Hematopoietic multipotent progenitor cell treated with erythropoietin and hydrocortisone succinate and interleukin-3 and kit ligand, for 8 days (in vitro differentiated cells): ENCODE data around the gene TRIAP1.
A peak's percentile ranks its signal among the peaks of the same experiment; 100 is the strongest.
"Not testable (repeated sequence)": the region's sequence is repeated elsewhere in the genome, so short reads cannot be mapped to it uniquely, and the experiment has no call there.

ENCODE experiments used
- DNase-seq: peaks from one replicate; pipeline ENCODE4 v3.0.0-alpha.2; 2015

The TRIAP1 gene

GRCh38 chr12:120468325-120468820, 22.2 kb upstream of the TRIAP1 start:
- peak; percentile 46 for DNase-seq

DNA sequence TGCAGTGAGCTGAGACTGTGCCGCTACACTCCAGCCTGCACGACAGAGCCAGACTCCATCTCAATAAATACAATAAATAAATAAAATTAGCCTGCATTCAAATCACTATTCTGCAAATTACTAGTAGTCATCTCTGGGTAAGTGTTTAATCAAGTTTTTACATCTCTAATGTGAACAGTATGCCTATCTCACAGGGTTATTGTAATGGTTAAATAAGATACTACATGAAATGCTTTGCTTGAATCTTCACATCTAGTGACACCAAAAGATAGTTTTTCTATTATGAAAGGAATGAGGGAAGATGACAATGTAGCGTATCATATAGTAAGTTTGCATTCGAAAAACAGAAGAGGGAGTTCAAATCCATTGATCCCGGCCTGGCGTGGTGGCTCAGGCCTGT, 21.3 kb upstream of the TRIAP1 start:
- DNase-seq: no peak

- peak; percentile 73 for DNase-seq
Observed at GRCh38 chr12:120466560-120467315, 20.6 kb upstream of the TRIAP1 start.

DNA sequence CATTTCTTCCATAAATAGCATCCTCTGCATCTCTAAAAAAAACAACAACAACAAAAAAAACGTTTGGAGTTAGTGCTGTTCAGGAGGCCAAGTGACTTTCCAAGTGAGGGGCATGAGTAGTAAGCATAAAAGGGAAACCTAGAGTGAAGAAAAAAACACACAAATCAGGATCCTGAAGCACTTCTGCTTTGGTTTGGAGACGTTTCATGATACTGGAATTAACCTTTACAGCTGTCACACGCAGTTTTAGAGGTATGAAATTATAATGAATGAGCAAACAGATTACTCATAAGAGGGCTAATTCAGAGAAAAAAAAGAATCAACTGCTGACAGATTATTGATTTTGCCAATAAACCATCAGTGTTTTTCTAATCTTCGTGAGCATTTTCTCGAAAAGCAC, 19.6 kb upstream of the TRIAP1 start:
- DNase-seq: no peak

DNA sequence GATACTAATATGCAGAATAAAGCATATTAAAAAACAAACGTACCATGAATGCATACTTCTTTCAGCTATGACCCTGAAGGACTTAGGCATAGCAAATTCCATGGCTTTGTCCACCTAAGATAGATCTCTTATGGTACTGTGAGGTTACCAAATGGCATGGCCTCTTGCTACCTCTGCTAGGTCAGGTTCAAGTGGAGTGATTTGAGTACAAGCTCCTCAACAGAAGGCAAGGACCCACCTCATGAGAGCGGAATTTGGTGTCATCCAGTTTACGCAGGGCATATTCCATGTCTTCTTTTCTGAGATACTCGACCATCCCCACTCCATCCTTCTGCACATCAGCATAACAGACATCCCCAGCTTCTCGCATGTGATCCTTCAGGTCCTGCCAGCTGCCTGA, 17.5 kb upstream of the TRIAP1 start:
- DNase-seq: no peak

GRCh38 chr12:120462099-120462640, 16.0 kb upstream of the TRIAP1 start:
- no peak for DNase-seq

DNA sequence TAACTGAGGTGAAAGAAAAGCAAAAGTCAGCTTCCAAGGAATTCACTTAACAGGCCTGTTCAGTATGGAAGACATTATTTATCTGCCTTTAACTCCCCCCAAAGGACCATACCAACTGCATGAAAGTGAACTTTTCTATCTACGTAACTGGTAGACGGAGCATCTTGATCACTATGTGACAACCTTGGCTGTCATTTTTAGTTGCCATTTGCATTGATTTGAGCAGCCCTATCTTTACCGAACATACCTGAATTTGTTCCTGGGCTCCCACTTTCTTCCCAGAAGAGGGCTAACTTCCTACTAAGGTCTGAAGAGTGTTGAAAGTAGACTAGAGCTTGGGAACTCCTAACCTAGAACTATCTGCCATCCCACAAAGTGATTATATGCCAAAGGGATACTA, 14.0 kb upstream of the TRIAP1 start:
- no peak for DNase-seq

- DNase-seq: peak; percentile 46
Observed at GRCh38 chr12:120457133-120457532, 10.9 kb upstream of the TRIAP1 start.

DNA sequence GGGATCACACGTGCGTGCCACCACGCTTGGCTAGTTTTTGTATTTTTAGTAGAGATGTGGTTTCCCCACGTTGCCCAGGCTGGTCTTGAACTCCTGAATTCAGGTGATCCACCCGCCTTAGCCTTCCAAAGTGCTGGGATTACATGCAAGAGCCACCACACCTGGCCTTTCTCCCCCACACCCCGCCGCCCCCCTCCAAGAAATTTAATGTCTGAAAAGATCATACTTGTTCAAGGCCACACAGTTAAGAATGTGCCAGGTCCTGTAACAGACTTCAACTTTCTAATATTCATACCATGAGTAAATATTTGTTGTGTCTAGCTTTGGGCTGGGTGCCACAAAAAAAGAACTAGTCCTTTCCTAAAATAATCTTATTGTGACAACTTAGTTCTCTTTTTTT, 9.1 kb upstream of the TRIAP1 start:
- no peak for DNase-seq

- DNase-seq: peak; percentile 69
Observed at GRCh38 chr12:120453977-120454376, 7.8 kb upstream of the TRIAP1 start.

DNA sequence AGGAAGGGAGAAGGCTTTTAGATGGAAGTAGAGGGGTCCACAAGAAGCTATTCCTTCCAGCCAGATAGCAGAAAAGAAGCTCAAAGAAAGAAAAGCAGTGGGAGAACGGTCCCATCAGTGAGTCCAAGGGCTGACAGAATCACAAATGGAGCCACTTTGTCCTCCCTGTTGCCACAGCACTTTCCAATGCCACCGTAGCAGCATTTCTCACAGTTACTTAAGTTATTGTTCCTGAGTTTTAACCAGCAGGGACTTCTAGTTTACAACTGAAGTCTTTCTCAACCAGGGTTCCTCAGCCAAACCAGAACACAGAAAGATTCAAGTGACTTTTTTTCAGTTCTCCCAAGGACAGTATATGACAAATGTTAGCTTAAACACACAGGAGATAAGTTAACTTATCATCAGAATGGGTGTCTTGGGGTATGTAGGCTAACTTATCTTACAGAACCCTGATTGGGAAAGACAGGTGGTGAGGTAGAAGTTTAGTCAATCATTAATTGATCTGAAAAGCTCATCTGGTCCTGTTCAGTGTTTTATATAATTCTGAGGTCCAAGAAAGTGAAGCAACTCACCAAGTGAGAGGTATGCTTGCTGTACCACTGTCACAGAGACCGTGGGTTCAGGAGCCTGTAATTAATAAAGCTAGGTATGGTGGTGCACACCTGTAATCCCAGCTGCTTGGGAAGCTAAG, 7.0 kb upstream of the TRIAP1 start:
- no peak for DNase-seq

- DNase-seq: not testable (repeated sequence)
Observed at GRCh38 chr12:120452524-120452923, 6.3 kb upstream of the TRIAP1 start.

DNA sequence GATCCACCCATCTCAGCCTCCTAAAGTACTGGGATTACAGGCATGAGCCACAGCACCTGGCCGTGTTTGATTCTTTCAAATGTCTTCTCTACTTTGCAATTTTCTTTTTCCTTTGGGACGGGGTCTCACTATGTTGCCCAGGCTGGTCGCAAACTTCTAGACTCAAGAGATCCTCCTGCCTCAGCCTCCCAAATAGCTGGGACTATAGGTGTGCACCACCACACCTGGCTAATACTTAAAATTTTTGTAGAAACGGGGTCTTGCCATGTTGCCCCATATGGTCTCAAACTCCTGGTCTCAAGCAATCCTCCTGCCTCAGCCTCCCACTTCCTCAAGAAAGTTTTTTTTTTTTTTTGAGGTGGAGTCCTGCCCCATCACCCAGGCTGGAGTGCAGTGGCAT, 1.8 kb upstream of the TRIAP1 start:
- no peak for DNase-seq

DNA sequence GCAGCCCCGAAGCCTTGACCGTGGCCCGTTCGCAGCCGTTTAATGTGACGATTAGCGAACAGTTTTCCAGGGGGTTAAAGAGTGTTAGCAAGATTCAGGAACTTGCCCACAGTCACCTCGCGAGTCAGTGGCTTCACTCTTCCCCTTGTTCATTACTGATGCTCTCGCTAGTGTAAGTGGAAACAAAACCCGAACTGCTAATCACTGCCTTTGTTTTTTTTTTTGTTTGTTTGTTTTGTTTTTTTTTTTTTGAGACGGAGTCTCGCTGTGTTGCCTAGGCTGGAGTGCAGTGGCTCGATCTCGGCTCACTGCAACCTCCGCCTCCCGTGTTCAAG, 627 bp upstream of the TRIAP1 start:
- not testable (repeated sequence) for DNase-seq

DNA sequence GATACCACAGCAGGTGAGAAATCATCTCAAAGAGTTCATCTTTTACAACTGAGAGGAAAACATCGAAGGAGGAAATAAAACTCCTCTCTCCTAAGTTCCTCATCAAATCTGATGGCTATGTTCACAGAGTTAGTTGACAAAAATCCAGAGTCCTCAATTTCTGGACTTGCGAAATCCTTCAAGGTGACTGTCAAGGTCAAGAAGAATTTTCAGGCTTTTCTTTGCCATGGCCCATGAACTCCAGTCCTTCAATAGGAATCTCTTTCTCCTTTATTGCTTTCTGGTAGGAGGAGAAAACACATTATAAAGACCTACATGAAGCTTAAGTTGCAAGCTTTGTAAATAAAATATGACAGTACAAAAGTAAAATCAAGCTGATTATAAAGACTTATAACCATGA, 1.5 kb downstream of the TRIAP1 start:
- DNase-seq: no peak

DNA sequence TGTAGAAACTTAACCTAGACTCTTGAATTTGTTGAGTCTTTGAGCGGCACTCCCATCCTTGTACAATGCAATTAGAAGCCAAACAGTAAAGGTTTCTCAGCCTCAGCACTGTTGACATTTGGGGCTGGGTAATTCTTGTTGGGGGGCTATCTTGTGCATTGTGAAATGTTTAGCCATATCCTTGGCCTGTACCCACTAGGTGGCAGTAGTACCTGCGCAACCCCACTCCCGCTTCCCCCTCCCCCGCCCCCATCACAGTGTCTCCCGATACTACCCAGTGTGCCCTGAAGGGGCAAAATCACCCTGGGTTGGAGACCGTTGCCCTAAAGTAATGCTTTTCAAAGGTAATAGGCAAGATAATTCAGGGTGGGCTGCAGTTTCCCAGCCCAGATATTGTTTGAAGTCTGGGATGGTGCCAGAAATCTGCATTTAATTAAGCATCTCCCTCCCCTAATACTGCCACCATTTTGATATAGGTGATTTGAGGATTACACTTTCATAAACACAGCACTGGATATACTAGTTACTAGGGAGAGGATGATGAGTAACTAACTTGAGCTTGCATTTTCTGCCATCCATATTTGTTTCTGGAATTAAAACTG, 6.4 kb downstream of the TRIAP1 start:
- DNase-seq: peak; percentile 81

DNA sequence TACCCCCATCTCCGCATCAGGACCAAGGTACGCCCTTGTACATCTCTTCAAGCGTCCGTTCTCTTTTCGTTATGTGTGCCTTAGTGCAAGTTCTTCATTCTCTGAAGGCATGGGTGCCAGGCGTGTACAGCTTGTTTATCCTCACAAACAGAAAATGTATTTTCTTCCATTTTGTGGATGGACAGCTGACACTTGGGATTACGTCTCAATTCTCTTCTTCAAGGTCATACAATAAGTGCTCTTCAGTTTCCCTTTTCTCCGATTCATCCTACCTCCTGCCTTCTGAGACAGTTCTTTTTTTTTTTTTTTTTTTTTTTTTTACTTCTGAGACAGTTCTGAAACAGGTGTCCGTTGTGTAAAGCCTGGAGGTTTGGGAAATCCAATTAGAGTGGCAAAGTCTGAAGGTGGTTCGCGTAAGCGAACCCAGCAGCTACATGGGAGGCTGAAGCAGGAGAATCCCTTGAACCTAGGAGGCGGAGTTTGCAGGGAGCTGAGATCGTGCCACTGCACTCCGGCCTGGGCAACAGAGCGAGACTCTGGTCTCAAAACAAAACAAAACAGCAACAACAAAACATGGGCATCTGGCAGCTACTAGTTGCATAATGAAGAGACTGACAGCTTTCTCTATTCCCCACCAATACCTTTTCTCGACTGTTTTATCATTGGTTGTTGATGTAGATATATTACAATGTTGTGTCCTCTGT, 7.5 kb downstream of the TRIAP1 start:
- DNase-seq: peak; percentile 21

- peak; percentile 100 for DNase-seq
Observed at GRCh38 chr12:120437735-120438494, 8.3 kb downstream of the TRIAP1 start, which contains the start of gene COX6A1. COX6A1 (plus strand) TSS chr12:120438113; CDS start chr12:120438127, 14 bp downstream.

DNA sequence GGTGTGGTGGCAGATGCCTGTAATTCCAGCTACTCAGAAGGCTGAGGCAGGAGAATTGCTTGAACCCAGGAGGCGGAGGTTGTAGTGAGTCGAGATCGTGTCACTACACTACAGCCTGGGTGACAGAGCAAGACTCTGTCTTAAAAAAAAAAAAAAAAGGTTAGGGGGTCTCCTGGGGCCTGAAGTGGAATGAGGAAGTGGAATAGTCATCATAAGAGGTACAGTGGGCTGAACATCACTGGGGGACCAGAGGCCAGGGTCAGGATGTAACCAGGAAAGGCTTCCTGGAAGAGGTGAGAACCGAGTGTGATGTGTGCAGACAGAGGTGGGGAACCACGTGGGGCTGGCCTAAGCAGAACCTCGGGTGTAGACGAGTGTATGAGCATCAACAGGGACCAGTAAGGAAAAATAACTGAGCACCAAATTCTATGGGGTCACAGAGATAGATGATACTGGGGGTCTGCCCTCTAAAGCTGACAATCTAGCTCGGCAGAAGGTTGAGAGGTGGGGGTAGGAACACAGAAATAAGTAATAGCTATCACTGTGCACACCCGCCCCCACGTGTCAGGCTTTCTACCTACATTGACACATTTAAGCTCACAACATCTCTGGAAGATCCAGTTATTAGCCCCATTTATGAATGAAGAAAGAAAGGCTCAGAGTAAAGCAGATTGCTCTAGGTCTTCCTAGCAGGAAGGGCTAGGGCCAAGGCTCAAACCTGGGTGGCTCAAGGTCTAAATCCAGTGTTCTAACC, 13.2 kb downstream of the TRIAP1 start:
- no peak for DNase-seq

- no peak for DNase-seq
Observed at GRCh38 chr12:120429368-120429767, 16.8 kb downstream of the TRIAP1 start.

- DNase-seq: no peak
Observed at GRCh38 chr12:120428597-120429229, 17.5 kb downstream of the TRIAP1 start.
